Measurements from ENCODE around the gene MXI1. TPM values are rescaled to one million over a fixed set of nuclear protein-coding genes. Genes with fewer than 3 reads are reported as not detected.
"Not testable (repeated sequence)": the region's sequence is repeated elsewhere in the genome, so short reads cannot be mapped to it uniquely, and the experiment has no call there.

Gene MXI1
- total and polyA plus RNA-seq, 2 experiments from 2014 or later, result 5.1 to 8.5 TPM

DNA sequence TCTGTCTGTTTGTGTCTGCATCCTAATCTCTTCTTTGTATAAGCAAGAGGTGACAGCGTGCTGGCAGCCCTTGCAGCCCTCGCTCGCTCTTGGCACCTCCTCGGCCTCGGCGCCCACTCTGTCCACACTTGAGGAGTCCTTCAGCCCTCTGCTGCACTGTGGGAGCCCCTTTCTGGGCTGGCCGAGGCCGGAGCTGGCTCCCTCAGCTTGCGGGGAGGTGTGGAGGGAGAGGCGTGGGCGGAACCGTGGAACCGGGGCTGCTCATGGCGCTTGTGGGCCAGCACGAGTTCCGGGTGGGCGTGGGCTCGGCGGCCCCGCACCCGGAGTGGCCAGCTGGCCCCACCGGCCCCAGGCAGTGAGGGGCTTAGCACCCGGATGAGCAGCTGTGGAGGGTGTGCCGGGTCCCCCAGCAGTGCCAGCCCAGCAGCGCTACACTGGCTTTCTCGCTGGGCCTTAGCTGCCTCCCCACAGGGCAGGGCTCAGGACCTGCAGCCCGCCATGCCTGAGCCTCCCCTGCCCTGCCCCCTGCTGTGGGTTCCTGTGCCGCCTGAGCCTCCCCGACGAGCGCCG is 123.9 kb downstream of the MXI1 start:
- not testable (repeated sequence) for H3K27ac Mint-ChIP-seq; ATAC-seq; DNase-seq (ENCODE audit: low spot score)

GRCh38 chr10:110334061-110334656 is 126.8 kb downstream of the MXI1 start:
- Histone ChIP-seq H3K4me3 (no peak overlapping the region), H3K36me3 (ENCODE audit: insufficient read depth) (peaks cover 4% of the 10 kb centered on the region; the same call in 1 of the 2 replicates), H3K4me1 (ENCODE audit: insufficient read depth) (peaks cover 16% of the 10 kb centered on the region), H3F3A (replicated peaks; ENCODE audit: low read depth) (no peaks in the 10 kb centered on the region), H3K79me2 (replicated peaks; ENCODE audit: insufficient read depth) (no peaks in the 10 kb centered on the region), H3K27me3 (ENCODE audit: insufficient read depth) (no peaks in the 10 kb centered on the region), H2AFZ (no peak overlapping the region), H3K9me2 (ENCODE audit: insufficient read depth) (no peaks in the 10 kb centered on the region; the same call in 1 of the 2 replicates), H4K20me1 (replicated peaks; ENCODE audit: insufficient read depth) (no peaks in the 10 kb centered on the region), H3K4me2 (no peak overlapping the region), H3K27ac (ENCODE audit: low read depth) (no peak overlapping the region)
- no peak overlapping the region for H3K4me3 Mint-ChIP-seq
- DNase-seq (ENCODE audit: low spot score) (no peak), ATAC-seq (no peak)
- H3K4me1 Mint-ChIP-seq, result peaks cover 17% of the 10 kb centered on the region
- TF ChIP-seq, protein P1, sequence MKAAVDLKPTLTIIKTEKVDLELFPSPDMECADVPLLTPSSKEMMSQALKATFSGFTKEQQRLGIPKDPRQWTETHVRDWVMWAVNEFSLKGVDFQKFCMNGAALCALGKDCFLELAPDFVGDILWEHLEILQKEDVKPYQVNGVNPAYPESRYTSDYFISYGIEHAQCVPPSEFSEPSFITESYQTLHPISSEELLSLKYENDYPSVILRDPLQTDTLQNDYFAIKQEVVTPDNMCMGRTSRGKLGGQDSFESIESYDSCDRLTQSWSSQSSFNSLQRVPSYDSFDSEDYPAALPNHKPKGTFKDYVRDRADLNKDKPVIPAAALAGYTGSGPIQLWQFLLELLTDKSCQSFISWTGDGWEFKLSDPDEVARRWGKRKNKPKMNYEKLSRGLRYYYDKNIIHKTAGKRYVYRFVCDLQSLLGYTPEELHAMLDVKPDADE (IDR thresholded peaks at IDR 0.05), result no peak
- TF ChIP-seq STAT1 (IDR thresholded peaks at IDR 0.05; ENCODE audit: unreplicated experiment) (no peak), JUNB (IDR thresholded peaks at IDR 0.05; ENCODE audit: unreplicated experiment) (no peak)
- peaks cover 10% of the 10 kb centered on the region for H3K27me3 Mint-ChIP-seq (ENCODE audit: insufficient read depth, low read depth, poor library complexity)
- peaks cover 23% of the 10 kb centered on the region for H3K36me3 Mint-ChIP-seq (ENCODE audit: low read depth)
- H3K27ac Mint-ChIP-seq, result no peak overlapping the region
- peaks cover 34% of the 10 kb centered on the region for H3K9me3 Mint-ChIP-seq

More for the DNA sequence above, 123.9 kb downstream of the MXI1 start:
- not testable (repeated sequence) for H3K9me2 ChIP-seq (ENCODE audit: insufficient read depth); H3K36me3 ChIP-seq (ENCODE audit: insufficient read depth); H3K4me3 ChIP-seq; H2AFZ ChIP-seq; H3K27ac ChIP-seq (ENCODE audit: low read depth); H3K79me2 ChIP-seq (replicated peaks; ENCODE audit: insufficient read depth); H3F3A ChIP-seq (replicated peaks; ENCODE audit: low read depth); H3K4me2 ChIP-seq; H3K4me3 Mint-ChIP-seq; H4K20me1 ChIP-seq (replicated peaks; ENCODE audit: insufficient read depth); H3K27me3 ChIP-seq (ENCODE audit: insufficient read depth)
- peaks cover 44% of the 10 kb centered on the region for H3K9me3 Mint-ChIP-seq
- H3K4me1 ChIP-seq (ENCODE audit: insufficient read depth), result peaks cover 10% of the 10 kb centered on the region
- H3K27me3 Mint-ChIP-seq (ENCODE audit: insufficient read depth, low read depth, poor library complexity), result peaks cover 11% of the 10 kb centered on the region
- H3K4me1 Mint-ChIP-seq, result peaks cover 12% of the 10 kb centered on the region
- H3K36me3 Mint-ChIP-seq (ENCODE audit: low read depth), result peaks cover 28% of the 10 kb centered on the region

DNA sequence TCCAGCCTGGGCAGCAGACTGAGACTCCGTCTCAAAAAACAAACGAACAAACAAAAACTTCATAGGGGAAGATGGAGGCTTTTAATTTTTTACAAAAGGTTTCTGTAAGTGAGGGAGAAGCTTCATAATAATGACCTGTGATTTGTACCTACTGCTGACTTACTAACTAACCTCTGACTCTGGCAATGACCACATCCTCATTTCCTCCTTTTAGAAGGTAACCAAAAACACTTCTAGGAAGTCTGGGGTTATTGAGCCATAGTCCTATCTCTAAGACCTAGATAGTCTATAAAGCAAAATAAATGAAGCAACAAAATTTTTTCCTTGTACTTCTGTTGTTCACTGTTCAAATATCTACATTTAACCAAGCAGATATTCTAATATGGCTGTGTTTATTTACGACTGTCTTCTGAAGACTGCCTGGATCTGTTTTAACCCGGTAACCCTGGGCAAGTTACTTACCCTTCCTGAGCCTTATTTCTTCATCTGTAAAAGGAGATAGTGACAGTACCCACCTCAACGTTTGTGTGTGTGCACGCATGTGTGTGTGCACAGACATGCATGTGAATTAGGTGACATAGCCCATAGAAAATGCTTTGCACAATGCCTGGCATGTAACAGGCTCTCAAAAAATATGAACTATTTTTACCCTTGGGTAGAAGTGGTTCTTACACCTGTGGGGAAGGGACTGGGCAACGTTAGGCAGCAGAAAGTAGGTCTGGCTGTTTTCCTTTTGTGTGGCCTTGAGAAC is 128.1 kb downstream of the MXI1 start:
- Histone ChIP-seq H3K4me1 (ENCODE audit: insufficient read depth) (peaks cover 16% of the 10 kb centered on the region), H2AFZ (peak overlapping the region; percentile 76; the same call in 1 of the 2 replicates)
- 0 out of 2 replicates have a peak overlapping the region, but pooled peaks have one; percentile 61 for H3K27ac Mint-ChIP-seq
- no peak for TF ChIP-seq EZH2 (IDR thresholded peaks at IDR 0.05; ENCODE audit: low read depth, unreplicated experiment)
- no peak for TF ChIP-seq EZH2phosphoT487 (IDR thresholded peaks at IDR 0.05; ENCODE audit: unreplicated experiment)
- no peak for TF ChIP-seq ZNF114 (CRISPR knock-in tag; IDR thresholded peaks at IDR 0.05)
- no peak for TF ChIP-seq REST (IDR thresholded peaks at IDR 0.05; ENCODE audit: unreplicated experiment)
- no peak for TF ChIP-seq POLR2AphosphoS5 (IDR thresholded peaks at IDR 0.05; ENCODE audit: low read depth)
- TF ChIP-seq, protein P1 (IDR thresholded peaks at IDR 0.05), result no peak

More for the DNA sequence above, 128.1 kb downstream of the MXI1 start:
- H3K9me2 ChIP-seq (ENCODE audit: insufficient read depth), result no peaks in the 10 kb centered on the region; the same call in 1 of the 2 replicates
- H3K4me3 Mint-ChIP-seq, result no peak overlapping the region
- H3K27ac ChIP-seq (ENCODE audit: low read depth), result peak overlapping the region; percentile 6; the same call in 1 of the 2 replicates
- H3K4me3 ChIP-seq, result no peak overlapping the region
- no peaks in the 10 kb centered on the region for H3K79me2 ChIP-seq (replicated peaks; ENCODE audit: insufficient read depth)
- H3F3A ChIP-seq (replicated peaks; ENCODE audit: low read depth), result no peaks in the 10 kb centered on the region
- no peak for DNase-seq (ENCODE audit: low spot score)
- peaks cover 3% of the 10 kb centered on the region for H3K27me3 Mint-ChIP-seq (ENCODE audit: insufficient read depth, low read depth, poor library complexity)
- no peaks in the 10 kb centered on the region for H4K20me1 ChIP-seq (replicated peaks; ENCODE audit: insufficient read depth)
- peak overlapping the region; percentile 45 for H3K4me2 ChIP-seq
- peaks cover 21% of the 10 kb centered on the region for H3K9me3 Mint-ChIP-seq
- ATAC-seq, result peak; percentile 43; the same call in 1 of the 3 replicates
- H3K36me3 ChIP-seq (ENCODE audit: insufficient read depth), result no peaks in the 10 kb centered on the region
- no peaks in the 10 kb centered on the region for H3K27me3 ChIP-seq (ENCODE audit: insufficient read depth)
- peaks cover 17% of the 10 kb centered on the region for H3K4me1 Mint-ChIP-seq
- H3K36me3 Mint-ChIP-seq (ENCODE audit: low read depth), result peaks cover 10% of the 10 kb centered on the region

All from GM23338 (cell line).